NCI-H1436 treated with DMSO at 0.1 percent for 48 hours (cell line): ENCODE data around the gene CLNK.
A peak's percentile ranks its signal among the peaks of the same experiment; 100 is the strongest.

Source experiments
- DNase-seq: peaks from one replicate; lab custom pipeline; 2025; lab: John Stamatoyannopoulos, UW

CLNK gene

DNA sequence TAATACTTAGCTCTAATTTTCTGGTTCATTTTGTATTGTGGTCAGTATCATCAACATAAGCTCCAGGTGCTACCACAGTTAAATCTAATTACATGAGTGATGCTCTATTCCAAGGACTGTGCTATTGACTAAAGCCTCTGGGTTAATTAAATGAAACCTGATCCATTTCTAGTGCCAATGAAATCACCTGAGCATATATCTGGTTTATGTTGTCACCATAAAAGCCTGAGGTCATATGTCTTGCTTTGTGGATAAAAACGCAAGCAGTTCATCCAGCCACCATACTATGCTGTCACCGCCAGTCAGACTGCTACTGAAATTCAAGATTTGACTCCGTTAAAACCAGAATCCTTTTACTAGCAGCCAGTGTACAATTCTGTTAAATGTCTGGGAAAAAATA is 163.1 kb downstream of the CLNK start:
- DNase-seq: peak; percentile 74

DNA sequence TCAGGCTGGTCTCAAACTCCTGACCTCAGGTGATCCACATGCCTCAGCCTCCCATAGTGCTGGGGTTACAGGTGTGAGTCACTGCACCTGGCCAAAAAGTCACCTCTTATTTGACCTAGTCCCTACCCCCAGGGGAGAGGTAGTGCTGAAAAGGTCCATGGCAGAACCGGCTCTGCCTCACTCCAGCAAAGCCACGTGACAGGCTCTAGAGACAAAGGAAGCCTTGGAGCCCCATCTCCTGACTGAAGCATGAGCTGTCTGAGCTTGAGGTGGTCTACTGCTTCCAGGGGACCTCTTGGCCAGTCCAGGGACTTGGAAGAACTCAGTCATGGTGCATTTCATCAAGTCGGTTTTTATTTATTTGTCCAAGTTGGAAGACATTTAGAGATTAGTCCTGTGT is 174.8 kb downstream of the CLNK start:
- DNase-seq: no peak

DNA sequence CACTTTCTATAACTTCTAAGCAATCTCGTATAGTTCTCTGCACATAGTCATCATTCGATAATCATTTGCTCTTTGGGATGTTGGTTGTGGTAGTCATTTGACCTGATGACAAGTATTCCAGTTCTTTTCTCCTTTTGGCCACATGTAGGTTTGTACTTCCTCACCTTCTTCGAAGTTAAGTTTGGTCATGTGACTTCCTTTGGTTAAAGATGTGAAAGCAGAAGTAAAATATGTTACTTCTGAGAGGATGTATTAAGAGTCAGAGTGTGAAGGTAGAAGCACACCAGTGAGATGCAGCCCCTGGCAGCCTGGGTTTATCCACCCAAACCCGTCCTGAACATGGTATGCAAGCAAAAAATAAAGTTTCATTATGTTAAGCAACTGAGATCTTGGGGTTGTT is 178.5 kb downstream of the CLNK start:
- no peak for DNase-seq

DNA sequence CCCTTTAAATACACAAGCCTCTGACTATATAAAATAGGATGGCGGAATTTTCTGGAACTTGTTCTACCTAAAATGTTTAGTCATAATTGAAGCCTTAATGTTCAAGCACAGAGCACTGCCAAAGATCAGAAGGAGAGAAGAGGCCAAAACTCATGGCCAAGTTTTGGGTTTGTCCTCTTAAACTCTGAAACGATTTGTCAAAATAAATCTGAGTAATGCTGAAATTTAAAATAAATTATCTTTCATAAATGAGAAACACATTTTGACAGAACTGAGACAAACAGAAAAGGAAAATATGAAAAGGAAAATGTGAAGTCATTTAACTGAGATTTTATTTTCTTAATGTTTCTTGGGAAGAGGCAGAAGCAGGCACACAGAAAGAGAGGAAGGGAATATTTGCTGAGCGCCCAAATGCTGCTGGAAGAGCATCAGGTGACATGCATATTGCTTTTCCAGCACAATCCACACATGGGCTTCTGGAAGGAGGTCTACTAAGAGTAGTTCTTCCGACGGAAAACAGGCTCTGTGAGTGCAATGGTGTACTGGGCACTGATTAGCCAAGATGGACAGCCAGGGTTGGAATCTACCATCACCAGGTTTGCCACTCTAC is 179.9 kb downstream of the CLNK start:
- no peak for DNase-seq

DNA sequence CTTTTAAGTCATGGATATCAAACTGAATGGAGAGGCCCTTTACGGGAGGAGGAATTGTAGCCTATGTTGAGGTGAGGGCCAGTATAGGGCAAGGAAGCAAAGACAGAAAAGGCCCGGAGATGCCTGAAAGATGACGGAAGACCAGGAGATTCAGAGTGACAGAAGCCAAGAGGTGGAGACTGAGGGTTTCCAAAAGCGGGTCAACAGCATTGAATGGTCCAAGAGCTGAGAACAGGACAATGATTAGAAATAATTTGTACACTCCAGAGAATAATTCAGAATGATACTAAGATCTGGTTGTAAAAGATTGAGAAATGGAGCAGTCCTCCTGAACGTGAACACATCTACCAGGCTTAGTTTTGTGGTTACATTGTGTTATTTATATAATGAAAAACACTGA is 181.9 kb downstream of the CLNK start:
- DNase-seq: no peak

DNA sequence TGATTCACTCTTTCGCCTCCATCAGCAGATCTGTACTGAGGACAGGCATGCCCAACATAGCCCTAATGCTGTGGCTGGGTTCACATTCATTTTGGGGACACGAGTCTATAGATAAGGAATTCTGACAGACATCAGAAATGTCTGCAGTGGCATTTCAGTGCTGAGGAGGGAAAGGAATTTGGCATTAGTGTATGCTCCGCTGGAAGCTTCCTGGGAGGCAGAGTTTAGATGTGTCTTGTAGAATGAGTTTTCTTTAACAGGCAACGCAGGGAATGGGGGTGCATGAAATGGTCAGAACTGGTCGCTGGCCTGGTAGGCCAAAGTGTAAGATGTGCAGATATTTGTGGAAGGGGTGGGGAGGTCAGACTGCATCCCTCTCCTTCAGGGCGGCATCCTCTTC is 183.8 kb downstream of the CLNK start:
- no peak for DNase-seq

DNA sequence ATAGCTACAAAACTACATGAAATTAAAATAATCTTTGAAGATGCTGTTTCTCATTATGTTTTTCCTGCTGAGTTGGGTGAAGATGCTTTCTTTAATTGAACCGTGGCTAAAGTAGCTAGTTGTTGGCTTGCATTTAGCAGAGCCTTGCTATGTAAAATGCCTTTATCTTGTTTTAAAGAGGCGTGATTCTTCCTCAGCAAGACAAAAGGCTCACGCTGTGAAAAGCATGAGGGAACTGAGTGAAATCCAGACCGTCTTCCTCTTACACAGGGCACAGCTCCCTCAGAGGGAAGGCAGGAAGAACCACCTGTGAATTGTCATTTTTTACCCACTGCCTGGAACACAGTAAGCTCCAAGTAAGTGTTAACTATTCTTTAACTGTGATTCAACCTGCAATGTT is 188.4 kb downstream of the CLNK start:
- no peak for DNase-seq

DNA sequence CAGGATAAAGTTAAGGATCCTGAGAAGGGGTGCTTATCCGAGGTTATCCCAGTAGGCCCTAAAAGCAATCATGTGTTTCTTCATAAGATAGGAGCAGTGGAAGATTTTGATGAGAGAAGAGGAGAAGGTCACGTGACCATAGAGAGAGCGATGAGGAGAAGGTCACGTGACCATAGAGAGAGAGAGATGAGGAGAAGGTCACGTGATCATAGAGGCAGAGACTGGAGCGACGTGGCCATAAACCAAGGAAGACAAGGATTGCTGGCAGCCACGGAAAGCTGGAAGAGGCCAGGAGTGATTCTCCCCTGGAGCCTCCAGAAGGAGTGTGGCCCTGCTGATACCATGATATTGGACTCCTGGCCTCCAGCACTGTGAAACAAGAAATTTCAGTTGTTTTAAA is 188.9 kb downstream of the CLNK start:
- DNase-seq: no peak

DNA sequence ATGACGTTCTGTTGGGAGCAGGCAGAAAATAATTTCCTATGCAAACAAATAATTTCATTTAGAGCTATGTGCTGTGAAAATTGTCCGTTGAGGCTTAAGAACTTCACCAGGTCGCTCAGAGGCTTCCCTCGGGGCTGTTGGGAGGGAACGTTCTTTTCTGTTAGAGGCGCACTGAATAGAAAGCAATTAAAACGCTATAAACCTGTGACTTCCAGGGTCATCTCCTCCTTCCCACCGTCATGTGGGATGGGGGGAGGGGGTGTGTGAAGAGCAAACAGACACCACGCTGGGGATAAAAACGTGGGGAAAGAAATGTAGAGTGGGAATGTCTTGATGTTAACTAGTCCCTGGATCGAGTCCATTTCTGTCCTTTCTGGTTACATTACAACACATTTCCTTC is 192.1 kb downstream of the CLNK start:
- no peak for DNase-seq

DNA sequence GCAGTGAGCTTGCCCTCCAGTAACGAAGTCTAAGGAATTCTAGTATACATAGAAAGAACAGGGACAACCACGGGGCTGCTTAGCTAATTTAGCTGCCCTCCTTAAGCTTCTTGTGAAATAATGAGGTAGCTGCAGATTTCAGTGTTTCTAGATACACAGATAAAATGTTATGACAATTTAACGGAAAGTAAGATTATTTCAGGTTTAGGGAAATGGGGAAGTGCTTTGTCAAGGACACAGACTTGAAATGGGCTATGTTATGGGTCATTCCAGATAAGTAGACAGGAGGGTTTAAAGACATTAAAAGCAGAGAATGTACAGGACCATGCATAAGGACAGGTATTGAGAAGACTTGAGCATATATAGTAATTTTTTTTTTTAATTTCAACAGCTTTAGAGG is 193.2 kb downstream of the CLNK start:
- no peak for DNase-seq

DNA sequence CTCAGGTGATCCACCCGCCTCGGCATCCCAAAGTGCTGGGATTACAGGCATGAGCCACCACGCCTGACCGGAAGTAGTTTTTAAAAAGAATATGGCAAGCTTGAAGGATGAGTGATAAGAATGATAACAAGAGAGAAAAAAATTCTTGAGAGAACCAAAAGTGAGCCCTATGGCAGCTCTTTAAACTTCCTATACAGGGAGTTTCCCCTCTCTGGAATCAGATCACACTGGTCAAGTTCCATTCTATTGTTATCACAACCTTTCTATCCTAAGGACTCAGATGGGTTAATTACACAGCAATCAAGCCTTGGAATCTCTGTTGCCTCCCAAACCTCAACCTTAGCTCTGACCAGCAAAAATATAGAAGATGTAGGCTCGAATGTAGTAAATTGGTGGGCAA is 193.6 kb downstream of the CLNK start:
- DNase-seq: no peak

DNA sequence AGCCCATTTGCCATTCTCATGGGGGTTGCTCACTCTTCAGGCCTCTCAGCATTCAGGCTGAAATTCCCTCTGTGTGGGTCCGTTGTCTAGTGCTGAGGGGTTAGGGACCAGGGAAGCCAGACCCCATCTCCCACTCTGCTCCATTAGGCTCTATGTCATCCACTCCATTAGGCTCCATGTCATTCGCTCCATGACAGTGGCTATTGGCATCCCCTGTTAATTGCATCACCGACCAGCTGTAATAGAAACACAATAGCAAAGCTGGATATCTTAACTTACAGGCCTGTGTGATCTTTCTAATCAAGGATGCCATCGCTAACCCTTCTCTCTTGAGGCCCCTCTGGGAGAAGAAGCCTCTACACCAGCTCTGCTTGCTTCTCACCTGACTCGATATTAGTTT is 201.7 kb downstream of the CLNK start:
- DNase-seq: no peak

DNA sequence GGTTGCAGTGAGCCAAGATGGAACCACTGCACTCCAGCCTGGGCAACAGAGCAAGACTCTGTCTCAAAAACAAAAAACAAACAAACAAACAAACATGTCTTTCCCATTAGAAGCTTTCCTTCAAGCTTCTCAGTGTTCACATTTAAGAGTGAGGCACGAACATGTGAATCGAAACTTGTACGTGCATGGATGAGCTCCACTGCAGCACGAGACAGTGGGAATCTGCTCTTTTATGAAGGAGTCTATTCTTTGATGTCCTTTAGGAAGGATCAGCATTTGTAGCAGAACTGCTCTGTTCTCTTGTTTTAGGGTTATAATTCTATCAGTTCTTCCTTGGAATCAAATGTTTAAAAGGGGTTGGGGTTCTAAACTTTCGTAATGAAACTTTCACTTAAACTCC is 204.0 kb downstream of the CLNK start:
- no peak for DNase-seq

DNA sequence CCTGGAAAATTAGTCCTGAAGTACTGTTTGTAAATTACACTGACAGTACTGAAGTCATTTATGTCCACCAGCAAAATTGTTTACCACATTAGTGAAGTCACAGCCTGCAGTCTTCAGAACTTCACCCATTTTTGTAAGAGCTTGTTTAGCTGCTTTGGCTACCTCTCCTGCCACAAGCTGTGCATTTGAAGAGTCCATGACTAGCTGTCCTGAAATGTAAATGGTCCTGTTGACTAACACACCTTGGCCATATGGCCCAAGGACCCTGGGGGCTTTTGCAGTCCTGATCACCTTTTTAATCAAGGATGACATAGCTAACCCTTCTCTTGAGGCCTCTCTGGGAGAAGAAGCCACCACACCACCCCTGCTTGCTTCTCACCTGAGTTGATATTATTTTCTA is 205.9 kb downstream of the CLNK start:
- no peak for DNase-seq

DNA sequence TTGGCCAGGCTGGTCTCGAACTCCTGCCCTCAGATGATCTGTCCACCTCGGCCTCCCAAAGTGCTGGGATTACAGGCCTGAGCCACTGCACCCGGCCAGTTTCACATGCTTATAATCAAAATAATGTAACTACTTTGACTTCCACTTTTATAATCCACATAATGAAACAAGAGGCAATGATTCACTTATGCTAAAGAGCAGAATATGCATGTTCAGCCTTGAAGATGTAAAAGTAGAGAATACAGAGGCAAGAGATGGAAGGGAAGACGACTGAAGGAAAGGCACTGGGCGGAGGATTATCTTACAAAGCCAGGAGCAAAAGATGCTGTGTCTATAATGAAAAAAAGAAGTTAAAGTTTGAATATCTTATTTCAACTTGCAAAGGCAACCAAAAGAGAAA is 214.1 kb downstream of the CLNK start:
- no peak for DNase-seq

DNA sequence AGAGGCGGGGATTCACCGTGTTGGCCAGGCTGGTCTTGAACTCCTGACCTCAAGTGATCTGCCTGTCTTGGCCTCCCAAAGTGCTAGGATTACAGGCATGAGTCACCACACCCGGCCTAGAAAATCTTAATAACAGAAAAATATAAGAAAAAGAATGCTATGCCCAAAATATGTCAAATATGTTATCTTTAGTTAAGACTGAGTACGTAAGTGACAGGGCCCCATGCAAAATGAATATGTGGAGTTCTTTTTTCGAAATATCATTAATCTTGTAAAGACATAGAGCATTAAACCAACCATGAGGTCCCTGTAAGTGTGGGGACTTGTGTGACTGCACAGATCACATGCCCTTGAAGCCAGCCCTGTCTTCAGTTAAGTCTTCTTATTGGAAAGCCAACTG is 218.4 kb downstream of the CLNK start:
- DNase-seq: no peak

DNA sequence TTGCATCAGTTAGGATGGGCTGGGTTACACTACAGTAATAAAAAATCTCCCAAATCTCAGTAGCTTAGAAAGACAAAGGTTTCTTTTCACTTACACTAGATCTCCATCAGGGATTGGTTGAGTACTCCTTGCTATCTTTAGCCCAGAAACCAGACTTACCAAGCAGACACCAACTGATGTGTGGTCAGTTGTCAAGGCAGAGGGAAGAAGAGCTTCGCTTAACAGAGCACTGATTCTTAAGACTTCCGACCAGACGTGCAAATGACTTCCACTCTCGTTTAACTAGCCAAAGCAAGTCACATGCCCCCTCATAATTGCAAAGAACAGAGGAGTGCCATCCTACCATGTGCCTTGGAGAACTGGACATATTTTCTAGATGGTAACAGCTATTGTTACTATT is 221.7 kb downstream of the CLNK start:
- DNase-seq: no peak

DNA sequence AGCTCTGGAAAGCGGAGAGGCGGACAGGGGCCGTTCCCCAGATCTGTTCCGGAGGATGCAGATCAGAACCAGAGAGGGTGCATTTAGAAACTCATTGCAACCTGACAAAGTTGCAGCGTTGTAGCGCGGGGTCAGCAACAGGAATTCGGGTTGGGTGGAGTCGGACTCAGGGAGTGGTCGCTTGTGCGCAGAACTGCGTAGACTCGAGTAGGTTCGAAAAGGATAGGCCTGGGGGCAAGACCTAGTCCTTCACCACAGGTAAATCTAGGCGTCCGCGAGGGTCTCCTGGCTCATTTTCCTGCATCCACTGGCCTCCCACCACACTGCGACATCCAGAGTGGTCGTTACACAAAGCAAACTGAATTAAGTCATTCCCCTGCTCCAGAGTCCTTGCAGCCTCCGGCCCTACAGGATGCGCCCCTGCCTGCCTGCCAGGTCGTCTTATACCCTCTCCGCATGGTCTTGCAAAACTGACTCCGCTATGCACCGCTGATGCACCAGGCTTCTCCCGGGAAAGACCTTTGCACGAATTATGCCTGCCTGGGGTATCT is 222.6 kb downstream of the CLNK start:
- no peak for DNase-seq

DNA sequence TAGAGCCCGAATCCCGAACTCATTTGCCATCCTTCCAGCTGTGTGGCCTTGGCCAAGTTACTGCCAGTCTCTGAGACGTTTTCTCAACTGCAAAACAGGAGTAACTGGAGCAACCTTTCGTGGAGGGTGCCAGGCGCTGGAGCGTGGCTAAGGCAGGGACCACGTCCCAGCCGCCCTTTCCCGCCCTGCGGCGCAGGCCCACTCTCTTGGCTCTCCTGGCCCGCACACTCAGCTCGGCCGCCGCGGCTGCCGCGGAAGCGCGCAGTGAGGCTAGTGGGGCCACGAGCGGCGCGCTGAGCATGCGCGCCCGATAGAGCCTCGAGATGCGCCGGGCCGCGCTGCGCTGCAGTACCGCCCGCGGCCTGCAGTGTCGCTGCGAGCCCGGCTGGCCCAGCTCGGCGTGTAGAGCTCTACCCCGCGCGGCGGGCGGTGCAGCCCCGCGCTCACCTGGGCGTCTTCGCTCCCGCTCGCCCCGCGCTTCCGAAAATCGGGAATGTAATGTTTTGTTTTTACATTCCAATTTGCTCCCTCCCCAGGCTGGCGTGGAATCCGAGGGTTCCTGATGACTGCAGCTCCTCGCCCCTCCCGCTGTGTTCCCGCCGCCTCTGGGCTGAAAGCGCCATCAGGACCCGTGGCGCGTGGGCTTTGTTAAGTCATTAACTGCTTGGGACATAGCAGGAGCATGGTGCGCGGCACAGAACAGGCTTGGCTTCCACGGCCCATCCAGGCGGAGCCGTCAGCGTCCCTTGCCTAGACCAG is 223.3 kb downstream of the CLNK start:
- DNase-seq: no peak

DNA sequence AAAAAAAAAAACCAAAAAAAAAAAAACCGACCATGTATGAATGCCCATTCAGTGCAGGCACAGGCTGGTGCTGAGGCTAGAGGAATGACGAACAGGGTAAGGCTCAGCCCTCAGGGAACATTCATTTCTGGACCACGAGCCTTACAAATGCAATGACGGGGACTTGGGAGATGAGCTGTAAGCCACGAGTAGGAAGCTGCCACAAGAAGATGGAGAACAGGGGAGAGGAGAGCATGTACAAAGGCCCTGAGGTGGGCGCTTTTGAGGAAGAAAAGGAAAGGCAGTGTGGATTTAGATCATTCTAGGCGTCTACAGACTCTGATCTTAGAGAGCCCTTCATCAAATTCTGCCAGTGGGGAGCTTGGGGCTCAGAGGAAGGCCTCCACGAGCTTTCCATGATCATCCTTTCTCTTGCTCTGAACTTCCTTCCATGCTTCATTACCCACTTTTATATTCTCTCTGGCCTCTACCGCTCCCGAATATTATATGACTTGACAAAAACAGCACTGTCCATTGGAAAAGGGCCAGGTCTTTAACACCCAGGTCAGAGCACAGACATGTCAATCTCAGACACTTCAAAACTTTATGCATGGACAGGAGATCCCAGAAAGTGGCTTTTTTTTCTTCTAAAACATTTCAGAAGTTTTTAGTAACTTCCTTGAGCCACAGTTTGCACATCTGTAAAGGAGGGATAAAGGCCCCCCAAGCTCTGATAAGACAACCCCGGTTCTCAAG is 224.1 kb downstream of the CLNK start:
- no peak for DNase-seq

DNA sequence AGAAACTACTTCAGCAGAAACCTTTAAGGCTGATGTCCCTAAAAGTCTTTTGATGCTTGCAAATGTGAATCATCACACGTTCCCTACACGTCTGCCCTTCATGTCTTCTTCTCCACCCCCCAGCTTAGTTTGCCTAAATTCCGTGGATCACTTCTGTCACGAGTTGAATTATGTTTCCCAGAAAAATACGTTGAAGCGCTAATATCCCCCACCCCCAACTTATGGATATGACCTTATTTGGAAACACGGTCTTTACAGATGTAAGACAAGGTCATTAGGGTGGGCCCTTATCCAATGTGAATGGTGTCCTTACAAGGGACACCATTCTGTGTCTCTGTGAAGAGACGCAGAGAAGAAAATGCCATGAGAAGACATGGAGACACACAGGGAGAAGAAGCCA is 225.3 kb downstream of the CLNK start:
- DNase-seq: no peak

DNA sequence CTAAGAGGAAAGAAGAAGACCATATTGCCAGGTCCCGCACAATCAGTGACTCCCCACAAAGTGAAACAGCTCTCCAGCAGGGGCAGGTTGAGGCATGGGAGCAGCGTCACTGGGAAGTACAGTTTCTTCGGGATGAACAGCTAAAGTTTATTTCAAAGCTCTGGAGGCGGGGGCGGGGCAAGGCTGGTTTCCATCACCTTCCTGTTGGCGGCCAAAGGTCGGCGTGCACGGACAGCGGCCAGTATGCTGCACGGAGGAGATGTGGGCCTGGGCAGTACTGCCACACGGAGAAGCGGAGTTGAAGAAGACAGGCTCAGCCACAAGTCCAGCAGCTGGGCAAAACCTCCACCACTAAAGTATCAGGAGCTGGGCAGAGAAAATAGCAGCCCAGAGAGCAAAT is 226.4 kb downstream of the CLNK start:
- DNase-seq: no peak

DNA sequence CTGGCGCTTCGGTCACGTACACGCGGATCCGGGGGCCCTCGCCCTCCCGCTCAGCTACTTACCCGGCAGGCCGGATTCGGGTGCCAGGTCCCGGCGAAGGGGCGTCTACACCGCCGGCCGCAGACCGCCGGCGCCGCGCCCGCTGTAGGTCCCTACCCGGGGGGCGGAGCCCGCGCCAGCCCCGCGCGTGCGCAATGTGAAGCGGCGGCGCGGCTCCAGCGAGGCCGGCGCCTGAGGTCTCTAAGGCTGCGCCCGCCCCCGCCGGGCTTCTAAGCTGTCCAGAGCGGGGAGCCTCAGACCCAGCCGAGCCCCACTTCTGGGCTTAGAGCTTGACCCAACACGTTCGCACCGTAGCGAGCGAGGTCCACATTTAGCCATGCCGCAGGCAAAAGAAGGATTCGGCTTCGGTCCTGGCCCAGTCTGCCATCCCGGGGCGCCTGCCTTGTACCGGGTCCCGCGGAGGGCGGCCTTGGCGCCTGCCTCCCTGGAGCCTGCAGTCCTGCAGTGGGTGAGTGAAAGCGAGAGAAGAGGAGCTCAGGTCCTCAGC is 227.2 kb downstream of the CLNK start, which contains the start of gene ZNF518B:
TSS of gene ZNF518B (minus strand) at position 172 of the 547 bp plus-strand sequence. CDS start 11,098 bp downstream, outside the sequence.
- no peak for DNase-seq
